HG03103 (cell line): ENCODE data around the gene RBCK1.

Experiments
- ATAC-seq: cut with Tn5 transposase; IDR thresholded peaks from one replicate; pipeline ENCODE4 v1.9.1; 2021; ENCODE audit warnings: low read depth; ENCODE audit not compliant: unreplicated experiment

The RBCK1 gene

DNA sequence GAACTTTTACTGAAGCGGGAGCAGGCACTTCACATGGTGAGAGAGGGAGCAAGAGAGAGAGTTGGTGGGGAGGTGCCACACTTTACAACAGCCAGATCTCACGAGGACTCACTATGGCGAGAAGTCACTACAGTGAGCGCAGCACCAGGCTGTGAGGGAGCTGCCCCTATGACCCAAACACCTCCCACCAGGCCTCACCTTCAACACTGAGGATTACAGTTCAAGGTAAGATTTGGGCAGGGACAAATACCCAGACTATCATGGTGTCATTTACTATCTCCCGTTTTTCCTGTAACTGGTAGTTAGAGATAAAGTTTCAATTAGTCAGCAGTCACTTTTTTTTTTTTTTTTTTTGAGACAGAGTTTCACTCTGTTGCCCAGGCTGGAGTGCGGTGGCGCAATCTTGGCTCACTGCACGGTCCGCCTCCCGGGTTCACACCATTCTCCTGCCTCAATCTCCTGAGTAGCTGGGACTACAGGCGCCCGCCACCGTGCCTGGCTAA, 7.8 kb downstream of the RBCK1 start:
- ATAC-seq: no peak

DNA sequence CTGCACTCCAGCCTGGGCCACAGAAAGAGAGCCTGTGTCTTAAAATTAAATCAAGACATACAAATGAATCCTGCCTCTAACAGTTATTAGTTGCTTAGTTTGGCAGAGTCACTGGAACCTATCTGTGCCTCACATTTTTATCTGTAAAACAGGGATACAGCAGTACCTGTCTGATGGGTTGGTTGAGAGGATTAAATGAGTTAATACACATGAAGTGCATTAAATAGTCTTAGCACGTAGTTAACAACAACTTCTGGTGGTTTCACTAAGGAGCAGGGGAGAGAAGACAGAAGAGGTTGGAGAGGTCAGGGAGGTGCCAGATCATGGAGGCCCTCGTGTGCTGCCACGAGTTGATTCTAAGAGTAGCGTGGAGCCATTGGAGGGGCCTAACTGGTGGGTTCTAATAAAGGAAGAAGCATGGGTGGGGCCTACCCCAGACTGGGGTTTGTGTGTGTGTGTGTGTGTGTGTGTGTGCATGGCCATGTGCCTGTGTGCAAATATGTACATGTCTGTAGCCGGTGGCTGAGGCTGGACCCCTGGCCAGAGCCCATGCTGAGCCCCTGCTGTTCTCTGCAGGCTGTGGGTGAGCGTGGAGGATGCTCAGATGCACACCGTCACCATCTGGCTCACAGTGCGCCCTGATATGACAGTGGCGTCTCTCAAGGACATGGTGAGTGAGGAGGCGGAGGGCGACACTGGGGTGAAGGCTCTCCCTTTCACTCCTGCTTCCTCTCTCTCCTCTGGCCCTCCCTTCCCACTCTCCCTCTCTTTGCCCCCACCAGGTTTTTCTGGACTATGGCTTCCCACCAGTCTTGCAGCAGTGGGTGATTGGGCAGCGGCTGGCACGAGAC, 9.1 kb downstream of the RBCK1 start:
- ATAC-seq: no peak

DNA sequence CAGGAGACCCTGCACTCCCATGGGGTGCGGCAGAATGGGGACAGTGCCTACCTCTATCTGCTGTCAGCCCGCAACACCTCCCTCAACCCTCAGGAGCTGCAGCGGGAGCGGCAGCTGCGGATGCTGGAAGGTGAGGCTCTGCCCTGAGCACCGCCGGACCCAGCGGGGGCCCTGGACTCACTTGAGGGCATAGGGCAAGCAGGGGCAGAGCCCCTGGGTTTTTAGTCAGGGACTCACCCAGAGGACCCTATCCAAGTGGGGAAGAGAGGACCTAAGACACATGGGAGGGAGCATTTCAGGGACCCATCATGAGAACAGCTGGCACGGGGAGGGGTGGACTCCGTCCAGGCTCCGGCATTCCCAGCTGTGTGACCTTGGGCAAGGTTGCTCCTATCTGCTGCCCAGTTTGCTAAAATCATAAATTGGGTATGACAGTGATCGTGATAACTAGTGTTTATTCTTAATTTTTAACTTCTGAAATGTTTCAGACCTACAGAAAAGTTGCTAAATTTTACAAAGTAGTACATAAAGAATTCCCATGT, 9.8 kb downstream of the RBCK1 start:
- ATAC-seq: no peak

DNA sequence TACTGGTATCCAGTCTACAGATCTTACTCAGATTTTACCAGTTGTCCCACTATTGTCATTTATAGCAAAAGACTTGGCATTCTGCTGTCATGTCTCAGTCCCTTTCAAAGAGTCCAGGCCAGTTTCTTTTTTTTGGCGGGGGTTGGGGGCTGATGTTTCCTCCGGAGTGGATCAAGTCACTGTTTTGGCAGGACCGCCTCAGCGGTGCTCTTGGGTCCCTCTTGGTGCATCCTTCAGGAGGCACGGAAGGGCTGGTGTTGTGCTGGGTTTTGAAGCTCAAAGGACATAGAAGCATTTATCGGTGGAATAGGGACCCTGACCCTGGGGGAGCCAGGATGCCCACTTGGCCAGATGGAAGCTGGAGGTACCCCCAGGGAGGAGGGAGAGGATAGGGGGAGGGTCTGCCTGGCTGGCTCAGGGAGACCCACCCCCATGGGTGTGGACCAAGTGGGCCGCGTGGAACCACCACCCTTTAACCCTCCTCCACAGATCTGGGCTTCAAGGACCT, 10.8 kb downstream of the RBCK1 start:
- ATAC-seq: no peak

DNA sequence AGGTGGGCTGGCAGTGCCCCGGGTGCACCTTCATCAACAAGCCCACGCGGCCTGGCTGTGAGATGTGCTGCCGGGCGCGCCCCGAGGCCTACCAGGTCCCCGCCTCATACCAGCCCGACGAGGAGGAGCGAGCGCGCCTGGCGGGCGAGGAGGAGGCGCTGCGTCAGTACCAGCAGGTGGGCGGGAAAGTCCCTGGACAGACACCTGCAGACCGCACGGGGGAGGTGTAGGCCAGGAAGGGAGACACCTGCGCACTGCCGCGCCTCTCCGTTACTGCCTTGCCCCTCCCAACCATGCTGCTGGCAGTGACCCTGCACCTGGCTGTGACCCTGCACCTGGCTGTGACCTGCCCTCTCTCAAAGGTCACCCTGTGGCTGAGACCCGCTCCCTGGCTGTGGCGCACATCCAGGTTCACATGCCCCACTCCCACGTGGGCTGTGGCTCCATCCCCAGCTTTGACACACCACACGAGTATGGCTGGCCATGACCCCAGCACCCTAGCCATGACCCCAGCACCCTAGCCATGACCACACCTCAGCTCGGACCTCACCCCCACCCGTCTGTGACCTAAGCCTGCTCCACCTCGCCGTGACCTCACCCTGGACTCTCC, 11.6 kb downstream of the RBCK1 start:
- no peak for ATAC-seq

DNA sequence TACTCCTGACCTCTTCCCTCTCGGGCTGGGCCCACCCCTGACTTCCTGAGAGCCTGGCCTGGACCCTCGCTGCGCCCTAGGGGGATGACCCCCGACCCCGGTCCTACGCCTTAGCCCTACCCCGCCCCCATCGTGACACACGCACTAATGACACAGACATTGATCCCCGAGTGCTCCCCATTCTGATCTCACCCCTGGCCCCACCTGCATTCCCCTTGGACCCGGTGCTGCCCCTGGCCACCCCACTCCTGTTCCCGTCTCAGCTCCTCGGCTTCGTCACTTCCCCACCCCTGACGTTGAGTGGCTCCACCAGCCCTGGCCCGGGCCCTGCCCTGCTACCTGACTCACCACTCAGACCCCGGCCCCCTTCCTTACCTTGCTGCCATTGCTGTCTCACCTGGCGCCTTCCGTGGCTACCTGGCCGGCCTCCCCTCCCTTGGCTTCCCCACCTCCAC, 12.1 kb downstream of the RBCK1 start:
- ATAC-seq: no peak

DNA sequence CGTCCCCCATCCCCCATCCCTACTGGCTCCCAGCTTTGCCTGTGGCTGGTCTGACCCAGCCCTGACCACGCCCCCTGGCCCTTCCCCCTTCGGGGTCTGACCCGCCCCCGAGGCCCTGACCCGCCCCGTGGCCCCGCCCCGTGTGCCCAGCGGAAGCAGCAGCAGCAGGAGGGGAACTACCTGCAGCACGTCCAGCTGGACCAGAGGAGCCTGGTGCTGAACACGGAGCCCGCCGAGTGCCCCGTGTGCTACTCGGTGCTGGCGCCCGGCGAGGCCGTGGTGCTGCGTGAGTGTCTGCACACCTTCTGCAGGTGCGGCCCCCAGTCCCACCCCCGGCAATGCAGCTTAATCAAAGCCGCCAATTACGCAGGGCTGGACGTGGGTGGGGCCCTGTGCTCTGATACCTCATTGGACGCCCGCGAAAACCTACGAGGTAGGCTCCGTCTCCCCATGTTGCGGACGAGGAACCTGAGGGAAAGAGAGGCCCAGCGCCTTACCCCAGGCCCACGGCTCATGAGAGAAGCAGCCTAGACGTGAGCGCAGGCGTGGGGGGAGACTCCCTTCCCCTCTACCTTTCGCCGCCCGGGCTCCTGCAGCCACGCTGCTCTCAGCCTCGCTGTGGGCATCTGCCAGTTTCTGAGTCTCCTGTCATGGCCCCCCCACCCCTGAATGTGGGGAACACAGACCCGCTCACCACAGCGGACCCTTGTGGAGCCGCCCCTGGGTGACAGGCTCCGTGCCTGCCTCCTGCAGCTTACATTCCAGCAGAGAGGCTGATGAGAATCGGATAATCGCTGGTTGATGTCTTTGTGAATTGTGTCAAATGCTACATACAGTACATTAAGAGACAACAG, 12.8 kb downstream of the RBCK1 start:
- no peak for ATAC-seq

DNA sequence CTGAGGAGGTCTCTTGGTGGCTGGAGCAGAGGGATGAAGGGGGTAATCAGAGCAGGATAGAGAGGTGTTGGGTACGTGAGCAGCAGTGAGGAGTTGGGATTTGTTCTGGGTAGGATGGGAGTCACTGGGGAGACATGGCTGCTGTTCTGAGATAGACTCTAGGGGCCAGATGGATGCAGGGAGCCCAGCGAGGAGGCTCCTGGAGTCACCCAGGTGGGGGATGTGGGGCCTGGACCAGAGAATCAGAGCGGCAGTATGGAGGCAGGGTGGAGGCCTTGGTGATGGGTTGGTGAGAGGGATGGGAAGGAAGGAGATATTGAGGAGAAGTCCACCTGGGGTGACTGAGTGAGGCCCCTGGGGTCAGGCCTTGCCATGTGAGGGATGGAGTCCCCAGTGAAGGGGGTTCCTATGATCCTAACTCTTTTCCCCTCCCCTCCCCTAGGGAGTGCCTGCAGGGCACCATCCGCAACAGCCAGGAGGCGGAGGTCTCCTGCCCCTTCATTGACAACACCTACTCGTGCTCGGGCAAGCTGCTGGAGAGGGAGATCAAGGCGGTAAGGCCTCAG, 13.7 kb downstream of the RBCK1 start:
- ATAC-seq: no peak

DNA sequence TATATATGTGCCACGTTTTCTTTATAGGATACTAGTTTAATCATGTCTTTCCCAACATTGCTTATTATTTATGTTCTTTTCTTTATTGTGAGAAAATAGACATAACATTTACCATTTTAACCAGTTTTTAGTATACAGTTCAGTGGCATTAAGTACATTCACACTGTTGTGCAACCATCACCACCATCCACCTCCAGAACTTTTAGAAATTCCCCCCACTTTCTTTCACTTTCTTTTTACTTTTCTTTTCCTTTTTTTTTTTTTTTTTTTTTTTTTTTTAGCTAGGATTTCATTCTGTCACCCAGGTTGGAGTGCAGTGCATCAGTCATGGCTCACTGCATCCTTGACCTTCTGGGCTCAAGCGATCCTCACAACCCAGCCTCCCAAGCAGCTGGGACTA, 18.5 kb downstream of the RBCK1 start:
- no peak for ATAC-seq

DNA sequence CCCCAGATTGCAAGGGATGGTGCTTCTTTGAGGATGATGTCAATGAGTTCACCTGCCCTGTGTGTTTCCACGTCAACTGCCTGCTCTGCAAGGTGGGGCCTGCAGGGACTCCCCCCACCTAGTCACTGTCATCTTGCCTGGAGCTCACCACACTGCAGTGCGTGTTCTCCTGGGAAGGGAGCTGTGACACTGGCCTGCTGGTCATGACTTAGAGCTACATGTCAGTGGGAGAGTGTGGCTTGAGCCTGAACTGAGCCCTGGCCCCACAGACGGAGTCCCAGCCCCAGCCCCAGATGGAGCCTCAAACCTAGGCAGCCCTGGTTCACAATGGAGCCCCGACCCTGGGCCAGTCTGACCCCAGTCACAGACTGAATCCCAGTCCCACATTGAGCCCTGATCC, 19.3 kb downstream of the RBCK1 start:
- ATAC-seq: no peak

DNA sequence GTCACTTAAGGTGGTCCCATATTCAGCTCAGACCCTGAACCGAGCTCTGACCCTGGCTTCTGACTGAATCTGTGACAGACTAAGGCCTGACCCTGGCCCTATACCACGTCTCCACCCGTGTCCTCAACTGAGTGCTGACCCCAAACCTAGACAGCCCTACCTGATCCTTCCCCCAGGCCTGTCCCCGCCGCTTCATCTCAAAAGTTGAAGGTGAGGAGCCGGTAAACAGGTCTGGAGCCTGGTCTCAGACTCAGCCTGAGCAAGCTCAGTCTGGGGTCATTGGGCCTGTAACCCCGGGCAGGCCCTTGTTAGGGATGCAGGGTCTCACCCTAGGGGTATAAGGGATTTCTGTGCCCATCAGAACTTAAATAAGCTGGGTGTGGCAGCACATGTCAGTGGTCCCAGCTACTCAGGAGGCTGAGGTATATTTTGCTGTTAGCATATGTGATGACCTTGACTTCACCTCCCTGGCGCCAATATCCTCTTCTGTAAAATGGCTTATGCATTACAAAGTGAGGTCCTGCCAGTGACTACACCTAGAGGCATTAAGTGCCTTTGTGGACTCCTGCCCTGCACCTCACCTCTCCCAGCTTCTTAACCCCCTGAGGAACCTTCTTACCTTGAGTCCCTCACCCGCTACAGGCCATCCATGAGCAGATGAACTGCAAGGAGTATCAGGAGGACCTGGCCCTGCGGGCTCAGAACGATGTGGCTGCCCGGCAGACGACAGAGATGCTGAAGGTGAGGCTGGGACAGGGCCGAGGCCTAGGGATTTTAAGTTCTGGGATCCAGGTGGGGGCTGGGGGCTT, 20.0 kb downstream of the RBCK1 start:
- no peak for ATAC-seq

DNA sequence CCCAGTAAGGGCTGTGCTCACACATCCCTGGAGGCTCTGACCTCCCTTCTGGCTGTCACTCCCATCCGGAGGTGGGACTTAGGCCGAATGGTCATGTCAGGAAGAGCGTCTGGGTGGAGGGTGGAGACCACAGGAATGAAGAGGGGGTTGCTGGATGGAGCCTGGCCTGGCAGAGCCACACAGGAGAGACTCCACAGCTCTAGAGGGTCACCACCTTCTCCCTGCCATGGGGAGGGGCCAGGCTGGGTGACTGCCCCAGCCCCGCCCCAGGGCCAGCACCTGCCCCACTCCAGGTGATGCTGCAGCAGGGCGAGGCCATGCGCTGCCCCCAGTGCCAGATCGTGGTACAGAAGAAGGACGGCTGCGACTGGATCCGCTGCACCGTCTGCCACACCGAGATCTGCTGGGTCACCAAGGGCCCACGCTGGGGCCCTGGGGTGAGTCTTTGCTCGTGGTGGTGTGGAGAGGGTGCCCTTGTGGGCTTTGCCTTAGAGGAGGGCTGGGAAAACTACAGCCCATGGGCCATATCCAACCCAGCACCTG, 20.6 kb downstream of the RBCK1 start:
- no peak for ATAC-seq

DNA sequence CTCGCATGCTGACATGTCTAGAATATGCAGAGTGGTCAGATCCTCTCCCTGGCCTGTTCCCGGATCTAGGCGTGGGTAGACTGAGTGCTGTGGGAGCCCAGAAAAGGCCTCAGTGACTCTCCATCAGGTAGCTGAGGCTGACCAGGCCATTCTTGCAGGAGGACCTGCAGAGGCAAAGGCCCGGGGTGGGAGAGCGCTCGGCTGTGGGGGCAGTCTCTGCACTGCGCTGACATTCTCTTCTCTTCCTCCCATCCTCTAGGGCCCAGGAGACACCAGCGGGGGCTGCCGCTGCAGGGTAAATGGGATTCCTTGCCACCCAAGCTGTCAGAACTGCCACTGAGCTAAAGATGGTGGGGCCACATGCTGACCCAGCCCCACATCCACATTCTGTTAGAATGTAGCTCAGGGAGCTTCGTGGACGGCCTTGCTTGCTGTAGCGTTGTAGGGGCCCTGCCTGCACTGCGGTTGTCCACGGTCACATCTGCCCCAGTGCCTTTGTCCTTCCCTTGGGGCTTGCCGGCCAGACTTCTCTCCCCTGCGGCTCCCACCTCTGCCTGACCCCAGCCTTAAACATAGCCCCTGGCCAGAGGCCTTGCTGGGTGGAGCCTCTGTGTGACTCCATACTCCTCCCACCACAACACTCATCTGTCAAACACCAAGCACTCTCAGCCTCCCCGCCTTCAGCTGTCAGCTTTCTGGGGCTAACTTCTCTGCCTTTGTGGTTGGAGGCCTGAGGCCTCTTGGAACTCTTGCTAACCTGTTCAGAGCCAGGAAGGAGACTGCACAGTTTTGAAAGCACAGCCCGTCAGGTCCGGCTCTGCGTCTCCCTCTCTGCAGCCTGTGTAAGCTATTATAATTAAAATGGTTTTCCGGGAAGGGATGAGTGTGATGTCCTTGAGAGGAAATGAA, 22.2 kb downstream of the RBCK1 start:
- ATAC-seq: no peak

DNA sequence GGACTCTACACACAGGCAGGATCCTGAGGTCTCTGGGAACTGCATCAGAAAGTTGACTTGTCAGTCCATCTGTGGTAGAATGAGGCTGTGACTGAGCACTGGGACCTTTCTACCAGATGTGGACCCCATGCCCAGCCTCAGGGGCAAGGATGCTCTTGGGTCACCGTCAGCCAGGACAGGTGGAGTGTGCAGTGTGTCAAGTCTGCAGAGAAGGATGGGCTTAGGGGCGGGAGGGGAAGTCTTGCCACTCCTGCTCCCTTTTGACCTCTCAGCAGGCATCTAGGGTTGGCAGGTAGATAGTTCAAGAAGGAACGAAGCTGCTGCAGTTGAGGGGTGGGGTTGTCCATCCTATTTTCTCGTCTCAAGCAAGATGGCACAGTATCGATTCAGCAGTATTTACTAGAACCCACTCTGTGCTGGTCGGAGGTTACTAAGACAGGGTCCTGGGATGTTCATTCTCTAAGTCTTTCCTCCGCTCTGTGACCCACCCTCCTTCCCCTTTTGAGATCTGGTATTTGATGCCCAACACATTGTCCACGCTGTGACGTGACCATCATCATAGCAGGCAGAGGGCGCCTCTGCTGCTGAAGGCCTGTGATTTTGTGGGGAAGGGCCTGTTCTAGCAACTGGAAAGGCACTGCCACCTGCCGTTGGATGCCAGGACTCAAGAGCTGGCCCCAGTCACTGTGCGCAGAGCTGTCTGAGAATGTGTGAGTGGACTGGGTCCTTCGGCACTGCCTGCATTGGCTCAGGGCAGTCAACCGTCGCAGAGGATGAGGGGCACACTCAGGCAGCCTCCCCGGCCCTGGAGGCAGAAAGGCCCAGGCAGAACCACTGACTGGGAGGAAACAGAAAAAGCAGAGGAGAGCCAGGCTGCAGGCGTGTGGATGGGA, 23.2 kb downstream of the RBCK1 start:
- ATAC-seq: no peak

DNA sequence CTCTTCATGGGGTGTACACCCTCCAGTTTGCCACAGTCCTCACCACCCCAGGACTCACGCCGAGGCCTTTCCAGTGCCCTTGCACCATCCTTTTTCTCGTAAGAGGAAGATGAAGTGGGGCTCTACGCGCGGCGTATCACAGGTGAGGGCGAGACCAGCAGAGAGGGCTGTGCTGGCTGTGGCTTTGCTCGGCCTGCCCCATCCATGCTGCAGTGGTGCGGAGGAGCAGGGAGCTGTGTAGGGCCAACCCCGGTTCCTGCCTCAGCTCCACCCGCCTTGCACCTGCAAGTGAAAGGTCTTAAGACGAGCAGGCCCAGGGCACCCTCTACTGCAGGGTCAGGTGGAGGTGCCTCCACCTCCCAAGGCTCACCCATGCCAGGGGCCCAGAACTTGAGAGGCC, 24.1 kb downstream of the RBCK1 start:
- no peak for ATAC-seq

DNA sequence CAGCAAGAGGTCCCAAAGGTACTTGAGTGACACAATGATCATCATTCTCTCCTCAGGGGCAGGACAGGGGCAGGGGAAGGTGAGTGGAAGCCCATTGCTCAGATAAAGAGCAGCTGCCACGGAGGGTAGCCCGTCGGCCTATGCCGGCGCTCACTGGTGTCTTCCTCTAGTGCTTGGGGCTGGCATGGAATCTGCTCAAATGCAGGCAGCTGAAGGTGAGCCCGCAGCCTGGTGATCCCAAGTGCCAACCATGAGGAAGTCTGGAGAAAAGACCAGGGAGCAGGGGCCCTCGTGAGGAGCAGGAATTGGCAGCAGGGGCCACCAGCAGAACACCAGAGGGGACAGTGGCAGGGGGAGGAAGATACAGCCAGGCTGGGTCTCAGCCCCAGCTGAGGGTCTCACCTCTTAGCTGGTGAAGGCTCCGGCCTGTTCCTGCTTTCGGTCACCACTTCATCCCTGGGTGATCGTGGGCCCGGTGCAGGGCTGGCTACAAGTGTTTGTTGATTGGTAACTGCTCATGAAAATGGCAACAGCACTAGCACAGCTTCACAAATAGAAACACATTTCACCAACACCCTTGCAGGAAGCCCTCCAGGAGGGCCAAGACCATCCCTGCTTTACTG, 24.7 kb downstream of the RBCK1 start:
- no peak for ATAC-seq
